Smooth muscle cell (in vitro differentiated cells): ENCODE data around the gene TNS1. TPM values are rescaled to one million over a fixed set of nuclear protein-coding genes. Genes with fewer than 3 reads are reported as not detected.

Experiments used
- DNase-seq: peaks from one replicate; lab custom pipeline; 2025; ENCODE audit not compliant: unreplicated experiment; lab: John Stamatoyannopoulos, UW
- H2AFZ ChIP-seq: fragments of 200-600 bp; sonication (generic); 2 replicates; pipeline ENCODE4 v1.6.0; 2016; ENCODE audit warnings: antibody characterized with exemption, low read depth, mild to moderate bottlenecking
- H3F3A ChIP-seq: fragments of 200-600 bp; sonication (generic); 2 replicates; pipeline ENCODE4 v1.6.0; 2017; ENCODE audit warnings: antibody characterized with exemption, low read depth
- H3K27ac ChIP-seq: fragments of 200-600 bp; sonication (generic); 2 replicates; pipeline ENCODE4 v1.5.1; 2016; ENCODE audit warnings: low read depth, mild to moderate bottlenecking
- H3K27me3 ChIP-seq: fragments of 200-600 bp; sonication (generic); 2 replicates; pipeline ENCODE4 v1.6.1; 2016; ENCODE audit warnings: low read depth, mild to moderate bottlenecking
- H3K36me3 ChIP-seq: fragments of 200-600 bp; sonication (generic); 2 replicates; pipeline ENCODE4 v1.5.1; 2016; ENCODE audit warnings: low read depth
- H3K4me1 ChIP-seq: fragments of 200-600 bp; sonication (generic); 2 replicates; pipeline ENCODE4 v1.5.1; 2016; ENCODE audit warnings: low read depth
- H3K4me2 ChIP-seq: fragments of 200-600 bp; sonication (generic); 2 replicates; pipeline ENCODE4 v1.6.0; 2016; ENCODE audit warnings: mild to moderate bottlenecking
- H3K4me3 ChIP-seq: fragments of 200-600 bp; sonication (generic); 2 replicates; pipeline ENCODE4 v1.5.1; 2016; ENCODE audit warnings: mild to moderate bottlenecking
- H3K79me2 ChIP-seq: fragments of 200-600 bp; sonication (generic); 2 replicates; pipeline ENCODE4 v1.6.0; 2016; ENCODE audit warnings: low read depth, mild to moderate bottlenecking
- H3K9ac ChIP-seq: fragments of 200-600 bp; sonication (generic); 2 replicates; pipeline ENCODE4 v1.6.0; 2016; ENCODE audit warnings: low read depth
- H3K9me3 ChIP-seq: fragments of 200-600 bp; sonication (generic); replicated peaks from 2 replicates; pipeline ENCODE4 v1.5.1; 2016; ENCODE audit warnings: low read depth
- H4K20me1 ChIP-seq: fragments of 200-600 bp; sonication (generic); 2 replicates; pipeline ENCODE4 v1.6.0; 2016; ENCODE audit warnings: low read depth
- WGBS: methylation state at CpG from one replicate; pipeline ENCODE4 v1.1.7; 2016; ENCODE audit warnings: low lambda C conversion rate; 5-methylcytosine and 5-hydroxymethylcytosine counted together
- polyA plus RNA-seq: library from polyadenylated mRNA; unstranded; fragments of >200 nt; fragmentation: Nextera tagmentation; extraction: Ambion mirVana; gene quantifications from 2 replicates; pipeline ENCODE4 v1.2.1, GENCODE V29; 2016
- total RNA-seq: library from RNA; depleted of rRNA; stranded (reverse); fragments of >200 nt; gene quantifications from 2 replicates; pipeline ENCODE4 v1.2.3, GENCODE V29; 2014
- TF ChIP-seq, protein P1 (sequence below): fragments of 200-600 bp; sonication (generic); IDR thresholded peaks from 2 replicates; pipeline ENCODE4 v1.5.1; 2017; ENCODE audit warnings: borderline replicate concordance, mild to moderate bottlenecking, antibody characterized with exemption; ENCODE audit not compliant: insufficient read depth, poor library complexity, severe bottlenecking

Gene TNS1
- total and polyA plus RNA-seq, 2 experiments from 2014 or later: 52.3 to 61.5 TPM

DNA sequence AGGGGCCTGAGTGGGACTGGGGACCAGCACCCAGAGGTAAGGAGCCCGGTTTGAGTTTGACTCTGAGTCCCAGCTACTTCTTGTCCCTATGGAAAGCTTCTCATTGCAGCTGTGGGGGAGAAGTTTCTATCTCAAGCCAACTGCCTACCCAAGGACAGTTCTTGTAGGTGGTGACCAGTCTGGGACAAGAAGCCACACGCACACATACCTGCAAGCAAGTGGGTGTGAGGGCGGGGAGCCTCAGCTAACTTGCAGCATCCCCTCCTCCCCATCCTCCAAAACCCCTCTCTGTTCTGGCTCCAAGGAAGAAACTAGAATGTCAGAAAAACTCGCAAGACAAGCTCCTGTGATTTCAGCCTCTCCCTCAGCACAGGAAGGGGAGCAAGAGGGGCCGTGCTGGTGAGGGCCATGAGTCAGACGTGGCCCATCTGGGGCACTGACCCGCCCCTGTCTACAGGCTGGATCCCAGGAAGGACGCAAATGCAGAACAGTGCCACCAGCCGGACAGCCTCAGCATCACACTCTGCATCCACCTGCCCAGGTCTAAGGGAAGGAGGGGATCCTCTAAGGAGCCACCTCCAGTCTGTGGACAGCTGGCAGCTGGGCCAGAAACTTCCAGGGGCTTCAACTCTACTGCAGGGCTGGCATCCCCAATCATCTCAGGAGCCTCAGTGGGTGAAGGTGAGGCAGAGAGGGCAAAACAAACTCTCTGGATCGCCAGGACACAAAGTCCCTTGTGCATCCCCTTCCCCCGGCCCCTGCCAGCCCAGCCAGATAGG lies 103.4 kb downstream of the TNS1 start:
- H3F3A ChIP-seq: peaks cover 29% of the 10 kb centered on the region
- H3K27me3 ChIP-seq: no peaks in the 10 kb centered on the region
- H3K79me2 ChIP-seq: peaks cover 21% of the 10 kb centered on the region
- H3K4me2 ChIP-seq: peak overlapping the region; percentile 64
- H3K36me3 ChIP-seq: peaks cover 5% of the 10 kb centered on the region
- peak; percentile 24 for DNase-seq
- no peak overlapping the region for H2AFZ ChIP-seq
- H3K4me1 ChIP-seq: peaks cover 5% of the 10 kb centered on the region
- no peaks in the 10 kb centered on the region for H3K9me3 ChIP-seq
- peaks cover 96% of the 10 kb centered on the region for H4K20me1 ChIP-seq
- H3K9ac ChIP-seq: peak overlapping the region; percentile 34
- TF ChIP-seq, protein P1, sequence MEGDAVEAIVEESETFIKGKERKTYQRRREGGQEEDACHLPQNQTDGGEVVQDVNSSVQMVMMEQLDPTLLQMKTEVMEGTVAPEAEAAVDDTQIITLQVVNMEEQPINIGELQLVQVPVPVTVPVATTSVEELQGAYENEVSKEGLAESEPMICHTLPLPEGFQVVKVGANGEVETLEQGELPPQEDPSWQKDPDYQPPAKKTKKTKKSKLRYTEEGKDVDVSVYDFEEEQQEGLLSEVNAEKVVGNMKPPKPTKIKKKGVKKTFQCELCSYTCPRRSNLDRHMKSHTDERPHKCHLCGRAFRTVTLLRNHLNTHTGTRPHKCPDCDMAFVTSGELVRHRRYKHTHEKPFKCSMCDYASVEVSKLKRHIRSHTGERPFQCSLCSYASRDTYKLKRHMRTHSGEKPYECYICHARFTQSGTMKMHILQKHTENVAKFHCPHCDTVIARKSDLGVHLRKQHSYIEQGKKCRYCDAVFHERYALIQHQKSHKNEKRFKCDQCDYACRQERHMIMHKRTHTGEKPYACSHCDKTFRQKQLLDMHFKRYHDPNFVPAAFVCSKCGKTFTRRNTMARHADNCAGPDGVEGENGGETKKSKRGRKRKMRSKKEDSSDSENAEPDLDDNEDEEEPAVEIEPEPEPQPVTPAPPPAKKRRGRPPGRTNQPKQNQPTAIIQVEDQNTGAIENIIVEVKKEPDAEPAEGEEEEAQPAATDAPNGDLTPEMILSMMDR: peak; percentile 73
- 43% methylated on average over 11 of the region's 11 CpGs for WGBS
- H3K4me3 ChIP-seq: no peak overlapping the region
- peak overlapping the region; percentile 74 for H3K27ac ChIP-seq

DNA sequence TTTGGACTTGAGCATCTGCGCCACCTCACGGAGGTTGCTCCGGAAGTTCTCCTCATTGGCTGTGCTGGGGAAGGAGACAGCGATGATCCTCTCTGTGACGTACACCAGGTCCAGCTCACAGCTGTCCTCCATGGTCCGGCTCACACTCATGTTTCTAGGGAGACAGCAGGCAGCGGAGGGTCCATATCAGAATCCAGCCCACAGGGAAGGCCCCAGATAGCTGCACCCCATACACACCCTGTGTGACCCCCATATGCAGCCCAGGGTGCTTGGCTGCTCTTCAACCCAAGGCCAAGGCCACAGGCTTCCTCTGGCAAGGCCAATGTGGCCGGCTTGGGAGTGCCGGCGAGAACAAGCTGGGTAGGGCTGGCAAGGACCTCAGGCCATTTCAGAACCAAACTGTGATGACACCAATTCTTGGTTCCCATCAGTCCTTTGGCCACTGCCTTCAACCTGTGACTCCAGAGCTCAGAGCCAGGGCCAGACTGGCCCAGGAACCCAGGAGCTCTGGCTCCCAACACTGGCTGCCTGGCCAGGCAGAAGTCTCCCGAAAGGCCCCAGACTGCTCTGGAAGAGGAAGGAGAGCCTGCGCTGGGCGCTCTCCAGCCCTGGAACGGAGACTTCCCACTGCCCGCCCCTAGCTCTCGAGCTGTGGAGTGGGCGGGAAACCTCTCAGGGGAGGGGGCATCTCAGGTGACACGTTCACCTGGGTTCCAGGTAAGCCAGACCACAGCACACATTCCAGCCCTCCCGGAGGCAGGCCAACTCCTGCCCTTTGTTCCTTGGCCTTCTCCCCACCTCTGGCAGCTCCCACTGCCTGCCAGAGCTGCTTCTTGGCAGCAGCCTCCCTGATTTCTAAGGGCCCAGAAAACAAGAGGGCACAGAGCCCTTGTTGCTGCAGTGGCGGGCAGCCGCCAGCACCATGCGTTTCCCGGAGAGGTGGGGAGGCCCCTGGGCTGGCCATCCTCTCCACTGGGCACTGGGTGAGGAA lies 104.7 kb downstream of the TNS1 start:
- no peak for DNase-seq
- TF ChIP-seq, protein P1: no peak
- Histone ChIP-seq H3F3A (peaks cover 23% of the 10 kb centered on the region), H3K9ac (no peak overlapping the region), H4K20me1 (peaks cover 100% of the 10 kb centered on the region), H3K79me2 (peaks cover 21% of the 10 kb centered on the region), H3K4me1 (peaks cover 5% of the 10 kb centered on the region), H3K27me3 (no peaks in the 10 kb centered on the region), H3K4me3 (no peak overlapping the region), H2AFZ (no peak overlapping the region), H3K9me3 (no peaks in the 10 kb centered on the region), H3K4me2 (no peak overlapping the region), H3K27ac (no peak overlapping the region), H3K36me3 (peaks cover 5% of the 10 kb centered on the region)
- WGBS: 91% methylated on average over 23 of the region's 23 CpGs

DNA sequence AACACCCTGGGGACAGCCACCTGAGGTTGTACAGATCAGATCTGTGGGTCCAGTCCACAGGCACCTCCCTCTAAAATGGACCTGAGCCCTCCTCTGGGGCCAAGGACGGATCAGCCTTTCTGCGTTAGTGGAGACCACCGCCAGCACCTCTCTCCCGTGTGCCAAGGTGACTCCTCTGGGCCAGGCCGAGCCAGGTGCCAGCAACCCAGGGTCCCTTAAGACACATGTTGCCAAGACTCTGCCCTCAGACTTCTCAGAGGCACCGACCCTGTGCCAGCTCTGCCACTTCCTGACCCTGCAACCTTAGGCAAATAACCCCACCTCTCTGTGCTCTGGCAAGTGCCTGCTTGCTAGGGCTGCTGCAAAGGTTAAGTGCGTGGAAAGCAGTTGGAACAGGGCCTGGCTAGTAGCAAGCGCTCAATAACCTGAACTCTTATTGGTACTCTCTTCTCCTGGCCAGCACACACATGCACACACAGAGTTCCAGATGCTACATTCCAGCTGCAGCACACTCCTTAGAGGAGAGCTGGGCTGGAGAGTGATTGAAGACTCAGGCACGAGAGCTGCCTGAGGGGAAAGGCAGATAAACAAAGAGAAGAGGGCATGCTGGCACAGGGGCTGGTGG lies 105.6 kb downstream of the TNS1 start:
- DNase-seq: no peak
- Histone ChIP-seq H3K36me3 (peaks cover 5% of the 10 kb centered on the region), H3F3A (peaks cover 17% of the 10 kb centered on the region)

More for the DNA sequence above, 105.6 kb downstream of the TNS1 start:
- H3K4me1 ChIP-seq: peaks cover 2% of the 10 kb centered on the region
- peaks cover 100% of the 10 kb centered on the region for H4K20me1 ChIP-seq
- H2AFZ ChIP-seq: no peak overlapping the region
- no peak overlapping the region for H3K27ac ChIP-seq
- WGBS: 96% methylated on average over 9 of the region's 9 CpGs
- TF ChIP-seq, protein P1: no peak
- H3K79me2 ChIP-seq: peaks cover 21% of the 10 kb centered on the region
- H3K4me2 ChIP-seq: no peak overlapping the region
- no peak overlapping the region for H3K9ac ChIP-seq
- no peak overlapping the region for H3K4me3 ChIP-seq
- no peaks in the 10 kb centered on the region for H3K9me3 ChIP-seq
- no peaks in the 10 kb centered on the region for H3K27me3 ChIP-seq
